ENCODE measurements around the gene RINL. TPM values are rescaled to one million over a fixed set of nuclear protein-coding genes. Genes with fewer than 3 reads are reported as not detected.
"Not testable (repeated sequence)": the region's sequence is repeated elsewhere in the genome, so short reads cannot be mapped to it uniquely, and the experiment has no call there.

Gene RINL
- total and polyA plus RNA-seq, 2 of the 4 experiments (the other 2 are of a cell fraction), result 0.72 to 1.9 TPM

- TF ChIP-seq USF2 (IDR thresholded peaks at IDR 0.05; ENCODE audit: low read depth, low read length), result no peak
- TF ChIP-seq CHD1 (IDR thresholded peaks at IDR 0.05; ENCODE audit: low read depth, low read length), result no peak
- TF ChIP-seq POLR2A (IDR thresholded peaks at IDR 0.05; ENCODE audit: low read depth, low read length), result no peak
- TF ChIP-seq, protein P1, sequence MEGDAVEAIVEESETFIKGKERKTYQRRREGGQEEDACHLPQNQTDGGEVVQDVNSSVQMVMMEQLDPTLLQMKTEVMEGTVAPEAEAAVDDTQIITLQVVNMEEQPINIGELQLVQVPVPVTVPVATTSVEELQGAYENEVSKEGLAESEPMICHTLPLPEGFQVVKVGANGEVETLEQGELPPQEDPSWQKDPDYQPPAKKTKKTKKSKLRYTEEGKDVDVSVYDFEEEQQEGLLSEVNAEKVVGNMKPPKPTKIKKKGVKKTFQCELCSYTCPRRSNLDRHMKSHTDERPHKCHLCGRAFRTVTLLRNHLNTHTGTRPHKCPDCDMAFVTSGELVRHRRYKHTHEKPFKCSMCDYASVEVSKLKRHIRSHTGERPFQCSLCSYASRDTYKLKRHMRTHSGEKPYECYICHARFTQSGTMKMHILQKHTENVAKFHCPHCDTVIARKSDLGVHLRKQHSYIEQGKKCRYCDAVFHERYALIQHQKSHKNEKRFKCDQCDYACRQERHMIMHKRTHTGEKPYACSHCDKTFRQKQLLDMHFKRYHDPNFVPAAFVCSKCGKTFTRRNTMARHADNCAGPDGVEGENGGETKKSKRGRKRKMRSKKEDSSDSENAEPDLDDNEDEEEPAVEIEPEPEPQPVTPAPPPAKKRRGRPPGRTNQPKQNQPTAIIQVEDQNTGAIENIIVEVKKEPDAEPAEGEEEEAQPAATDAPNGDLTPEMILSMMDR (conservative IDR thresholded peaks at IDR 0.05; ENCODE audit: low read depth, low read length), result no peak
- intact Hi-C loops (cut with micrococcal nuclease) (no loop called here), in situ Hi-C loops (cut with MboI; ENCODE audit: low sequenced_read_pairs) (no loop called here), dilution Hi-C loops (cut with HindIII; ENCODE audit: low sequenced_read_pairs, unreplicated experiment) (no loop called here)
- Histone ChIP-seq H3K18ac (ENCODE audit: low read depth, low read length) (no peak overlapping the region), H3K9me1 (ENCODE audit: insufficient read depth, low read length) (no peaks in the 10 kb centered on the region), H2AK5ac (ENCODE audit: low read depth, low read length) (no peak overlapping the region), H3K14ac (replicated peaks; ENCODE audit: low read depth, low read length) (no peak overlapping the region), H2BK15ac (ENCODE audit: low read depth, low read length) (no peak overlapping the region), H3K4me3 (ENCODE audit: insufficient read depth, low read depth, low read length) (no peak overlapping the region), H3K23ac (ENCODE audit: low read depth, low read length) (no peak overlapping the region), H2BK120ac (ENCODE audit: low read depth, low read length) (no peak overlapping the region), H3K27me3 (ENCODE audit: control insufficient read depth, insufficient read depth, low read length) (no peaks in the 10 kb centered on the region), H2BK20ac (ENCODE audit: low read depth, low read length) (no peak overlapping the region), H3K4me2 (ENCODE audit: low read depth, low read length) (no peak overlapping the region), H3K56ac (ENCODE audit: extremely low read depth, insufficient read depth, low read length) (no peak overlapping the region), H4K20me1 (ENCODE audit: insufficient read depth, low read length) (no peaks in the 10 kb centered on the region), H4K5ac (ENCODE audit: low read depth, low read length) (no peak overlapping the region), H4K91ac (ENCODE audit: insufficient read depth, low read depth, low read length) (no peak overlapping the region), H3K4me1 (ENCODE audit: control insufficient read depth, insufficient read depth, low read length) (peaks cover 2% of the 10 kb centered on the region; the same call in 1 of the 2 replicates), H3K36me3 (ENCODE audit: control insufficient read depth, insufficient read depth, low read length) (no peaks in the 10 kb centered on the region), H4K8ac (ENCODE audit: low read depth in 2 of 2, low read length in 2 of 2) (no peak overlapping the region), H2AFZ (replicated peaks; ENCODE audit: low read length, poor library complexity) (no peak overlapping the region), H3K9me3 (ENCODE audit: control insufficient read depth, insufficient read depth, low read length) (no peaks in the 10 kb centered on the region), H2AK9ac (replicated peaks; ENCODE audit: low read depth, low read length, poor library complexity) (no peak overlapping the region), H3K9ac (ENCODE audit: low read depth, low read length) (no peak overlapping the region), H2BK5ac (ENCODE audit: low read depth, low read length, poor library complexity, severe bottlenecking) (no peak overlapping the region), H3K4ac (ENCODE audit: low read depth, low read length) (no peak overlapping the region), H3K79me1 (ENCODE audit: low read depth in 1 of 2, low read length in 2 of 2) (peaks cover 0 to 9% of the 10 kb centered on the region in 2 experiments; a peak in 2 of 4 replicates), H3K27ac (ENCODE audit: insufficient read depth, low read length) (no peak overlapping the region)
- ChIA-PET CTCF (no interaction called here), POLR2A (ENCODE audit: unreplicated experiment) (no interaction called here)
- WGBS, 2 experiments (ENCODE audit: extremely low coverage in 2 of 2, insufficient read length in 1 of 2), result 80% methylated on average over 1 of the region's 3 CpGs; no CpG with 5 or more reads in 1 of the 2 experiments
- BruUV-seq (replicated peaks), result no TSS peak
- no peak for DNase-seq
- ATAC-seq (ENCODE audit: low read depth), result no peak
These were observed 21.3 kb downstream of the RINL start for GRCh38 chr19:38856813-38857212.

GRCh38 chr19:38855751-38856150 lies 22.3 kb downstream of the RINL start:
- H3K9me1 ChIP-seq (ENCODE audit: insufficient read depth, low read length); H3K36me3 ChIP-seq (ENCODE audit: control insufficient read depth, insufficient read depth, low read length); H2BK15ac ChIP-seq (ENCODE audit: low read depth, low read length); H3K23ac ChIP-seq (ENCODE audit: low read depth, low read length); H4K8ac ChIP-seq (ENCODE audit: low read depth in 2 of 2, low read length in 2 of 2); H3K56ac ChIP-seq (ENCODE audit: extremely low read depth, insufficient read depth, low read length); H3K4me3 ChIP-seq (ENCODE audit: insufficient read depth, low read depth, low read length); ATAC-seq (ENCODE audit: low read depth); H3K9ac ChIP-seq (ENCODE audit: low read depth, low read length); BruUV-seq (replicated peaks); dilution Hi-C loops (cut with HindIII; ENCODE audit: low sequenced_read_pairs, unreplicated experiment); POLR2A ChIA-PET (ENCODE audit: unreplicated experiment); H3K27ac ChIP-seq (ENCODE audit: insufficient read depth, low read length); H3K9me3 ChIP-seq (ENCODE audit: control insufficient read depth, insufficient read depth, low read length); H3K4me2 ChIP-seq (ENCODE audit: low read depth, low read length); in situ Hi-C loops (cut with MboI; ENCODE audit: low sequenced_read_pairs); intact Hi-C loops (cut with micrococcal nuclease); H2AFZ ChIP-seq (replicated peaks; ENCODE audit: low read length, poor library complexity); H2BK5ac ChIP-seq (ENCODE audit: low read depth, low read length, poor library complexity, severe bottlenecking); H4K91ac ChIP-seq (ENCODE audit: insufficient read depth, low read depth, low read length); H2BK20ac ChIP-seq (ENCODE audit: low read depth, low read length); H4K5ac ChIP-seq (ENCODE audit: low read depth, low read length); H3K14ac ChIP-seq (replicated peaks; ENCODE audit: low read depth, low read length); CTCF ChIA-PET; H2AK9ac ChIP-seq (replicated peaks; ENCODE audit: low read depth, low read length, poor library complexity); H3K27me3 ChIP-seq (ENCODE audit: control insufficient read depth, insufficient read depth, low read length); H3K18ac ChIP-seq (ENCODE audit: low read depth, low read length); H3K4ac ChIP-seq (ENCODE audit: low read depth, low read length); DNase-seq; H4K20me1 ChIP-seq (ENCODE audit: insufficient read depth, low read length); H2BK120ac ChIP-seq (ENCODE audit: low read depth, low read length); H2AK5ac ChIP-seq (ENCODE audit: low read depth, low read length): not testable (repeated sequence)
- Histone ChIP-seq H3K4me1 (ENCODE audit: control insufficient read depth, insufficient read depth, low read length) (peaks cover 10% of the 10 kb centered on the region), H3K79me1 (ENCODE audit: low read depth in 1 of 2, low read length in 2 of 2) (peaks cover 4 to 19% of the 10 kb centered on the region in 2 experiments; a peak in 3 of 4 replicates)
- WGBS, 2 experiments (ENCODE audit: extremely low coverage in 2 of 2, insufficient read length in 1 of 2), result no CpG with 5 or more reads among the region's 37 CpGs
